ENCODE results near the gene NAV2.

GRCh38 chr11:19844012-19844411, 131.4 kb downstream of the NAV2 start:
- TF ChIP-seq CTCF (IDR thresholded peaks at IDR 0.05) (no peak), POLR2AphosphoS5 (IDR thresholded peaks at IDR 0.05) (no peak)
